Erythroblast (primary cell): ENCODE data around the gene BACH2.

ENCODE experiments used
- GATA1 ChIP-seq: IDR thresholded peaks from 2 replicates; pipeline ENCODE4 v1.6.1; 2011; ENCODE audit warnings: low read depth, mild to moderate bottlenecking, control low read depth, low read length, moderate library complexity
- POLR2A ChIP-seq: IDR thresholded peaks from 2 replicates; pipeline ENCODE4 v1.6.1; 2011; ENCODE audit warnings: mild to moderate bottlenecking, low read length

DNA sequence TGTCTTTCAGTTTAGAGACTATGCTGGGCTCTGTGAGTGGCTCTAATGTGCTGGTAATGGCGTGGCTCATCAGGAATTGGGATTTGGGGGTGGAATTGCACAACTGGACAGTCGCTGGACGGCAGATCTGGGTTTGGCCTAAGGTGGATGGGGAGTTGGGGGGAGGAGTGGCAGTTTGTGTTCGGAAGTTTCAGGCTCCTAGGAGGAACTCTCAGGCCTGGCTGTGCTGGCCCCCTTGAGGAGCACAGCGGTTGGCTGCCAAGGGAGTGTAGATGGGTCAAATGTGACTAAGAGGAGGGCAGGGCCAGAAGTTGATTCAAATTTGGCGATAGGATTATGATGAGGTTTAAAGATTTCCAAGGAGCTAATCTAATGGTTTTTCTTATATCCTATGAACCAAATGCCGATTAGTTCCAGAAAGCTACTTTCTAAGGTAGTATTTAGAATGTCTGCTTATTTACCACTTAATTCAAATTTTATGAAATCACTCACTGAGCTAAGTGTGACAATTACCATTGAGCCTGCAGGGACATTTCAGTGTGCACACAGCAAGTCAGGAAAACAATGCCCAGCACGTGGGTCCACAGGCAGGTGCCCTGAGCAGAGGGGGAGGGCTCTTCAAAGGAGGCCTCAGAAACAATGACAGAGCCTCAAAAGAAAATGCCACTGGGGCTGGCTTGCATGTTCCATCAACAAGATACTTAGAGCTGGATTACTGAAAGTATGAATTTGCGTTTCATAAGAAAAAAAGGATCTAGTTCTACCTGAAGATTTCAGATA lies 291.4 kb downstream of the BACH2 start:
- no peak for TF ChIP-seq POLR2A
- TF ChIP-seq GATA1 = no peak
